Astrocyte of the cerebellum (primary cell): ENCODE results near the gene SEMA5B.

Source experiments
- DNase-seq: peaks from one replicate; pipeline ENCODE4 v3.0.0-alpha.2; 2011; ENCODE audit warnings: low read depth
- H3K4me3 ChIP-seq: 2 replicates; pipeline ENCODE4 v1.5.1; 2011; ENCODE audit warnings: mild to moderate bottlenecking, low read depth, low read length, moderate library complexity
- CTCF ChIP-seq: IDR thresholded peaks from 2 replicates; pipeline ENCODE4 v1.5.1; 2012; ENCODE audit warnings: low read length, low read depth, moderate library complexity, mild to moderate bottlenecking; ENCODE audit errors: missing control alignments
- in situ Hi-C: cut with HindIII; loops from 2 replicates; pipeline ENCODE4 v1.10.0; 2017; ENCODE audit warnings: low sequenced_read_pairs

Gene SEMA5B

GRCh38 chr3:122908251-122908650, 119.3 kb downstream of the SEMA5B start:
- TF ChIP-seq CTCF, result no peak
- no peak for DNase-seq
- in situ Hi-C loops, result no loop called here
- no peak overlapping the region for H3K4me3 ChIP-seq

DNA sequence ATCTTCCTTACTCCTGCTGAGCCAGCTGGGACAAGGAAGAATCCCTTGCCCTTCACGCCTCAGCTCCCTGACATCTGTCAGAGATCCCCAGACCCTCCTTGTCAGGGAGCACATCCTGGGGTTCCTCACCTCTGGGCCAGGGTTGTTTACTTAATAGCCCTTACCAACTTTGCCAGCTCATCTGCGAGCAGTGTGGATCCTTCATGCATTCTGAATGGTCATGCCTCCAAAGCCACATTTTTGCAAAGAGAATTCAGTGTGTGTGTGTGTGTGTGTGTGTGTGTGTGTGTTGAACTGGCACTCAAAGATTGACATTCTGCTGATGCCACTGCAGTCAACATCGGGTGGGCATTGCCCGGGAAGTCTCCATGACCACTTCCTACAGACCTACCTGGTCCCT, 120.1 kb downstream of the SEMA5B start:
- in situ Hi-C loops, result no loop called here
- no peak for TF ChIP-seq CTCF
- DNase-seq, result no peak
- no peak overlapping the region for H3K4me3 ChIP-seq

- in situ Hi-C loops, result no loop called here
Observed at GRCh38 chr3:122903171-122903570, 124.4 kb downstream of the SEMA5B start.

DNA sequence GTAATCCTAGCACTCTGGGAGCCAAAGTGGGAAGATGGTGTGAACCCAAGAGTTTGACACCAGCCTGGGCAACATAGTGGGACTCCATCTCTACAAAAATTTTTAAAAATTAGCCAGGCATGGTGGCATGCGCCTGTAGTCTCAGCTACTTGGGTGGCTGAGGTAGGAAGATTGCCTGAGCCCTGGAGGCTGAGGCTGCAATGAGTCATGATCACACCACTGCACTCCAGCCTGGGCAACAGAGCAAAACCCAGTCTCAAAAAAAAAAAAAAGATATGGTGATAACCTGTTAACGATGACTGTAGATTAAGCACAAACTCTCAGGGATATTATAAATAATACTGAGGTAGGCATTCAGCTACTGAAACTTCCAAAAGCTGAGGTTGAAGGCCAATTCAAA, 125.2 kb downstream of the SEMA5B start:
- in situ Hi-C loops, result no loop called here
- no peak for TF ChIP-seq CTCF
- no peak for DNase-seq
- H3K4me3 ChIP-seq, result no peak overlapping the region

More at GRCh38 chr3:122903171-122903570, 124.4 kb downstream of the SEMA5B start:
- no peak overlapping the region for H3K4me3 ChIP-seq
- DNase-seq, result no peak
- no peak for TF ChIP-seq CTCF

DNA sequence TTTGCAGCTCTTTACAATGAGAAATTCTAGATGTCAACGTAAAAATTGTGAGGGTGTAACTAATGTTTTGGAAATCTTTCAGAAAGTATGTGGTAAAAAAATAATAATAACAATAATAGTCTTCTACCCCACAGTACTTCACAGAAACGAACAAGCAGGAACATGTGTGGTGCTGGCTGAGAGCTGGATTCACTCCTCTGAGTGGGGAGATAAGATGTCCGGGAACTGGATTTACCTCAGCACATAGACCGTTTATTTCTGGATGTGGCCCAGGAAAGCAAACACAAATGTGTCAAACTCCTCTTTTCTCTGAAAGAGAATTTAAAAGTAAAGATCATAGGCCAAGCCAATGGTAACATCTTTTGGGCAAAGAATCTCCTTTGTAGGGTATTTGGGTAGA, 129.3 kb downstream of the SEMA5B start:
- no peak for TF ChIP-seq CTCF
- no peak for DNase-seq
- no peak overlapping the region for H3K4me3 ChIP-seq
- in situ Hi-C loops, result no loop called here

- in situ Hi-C loops, result no loop called here
- DNase-seq, result no peak
- TF ChIP-seq CTCF, result no peak
- no peak overlapping the region for H3K4me3 ChIP-seq
Observed at GRCh38 chr3:122893754-122894668, 133.6 kb downstream of the SEMA5B start.
